Coronary artery (tissue), 2 donors: ENCODE results near the gene MMP14.

Experiments
- DNase-seq: peaks from one replicate; pipeline ENCODE4 v3.0.0-alpha.2; 2017; ENCODE audit warnings: low spot score
- H3K27ac ChIP-seq, 2 donors: fragments of 200-600 bp; sonication (generic); one replicate each; pipeline ENCODE4 v1.5.1; 2016 to 2019
- H3K4me3 ChIP-seq: fragments of 200-600 bp; sonication (generic); 2 replicates; pipeline ENCODE4 v1.5.1; 2016; ENCODE audit warnings: mild to moderate bottlenecking, moderate library complexity
- CTCF ChIP-seq: fragments of 200-600 bp; sonication (generic); IDR thresholded peaks from one replicate; pipeline ENCODE4 v1.5.1; 2019; ENCODE audit warnings: antibody characterized with exemption

MMP14 gene

GRCh38 chr14:22814373-22814772, 22.0 kb upstream of the MMP14 start:
- no peak for TF ChIP-seq CTCF
- H3K4me3 ChIP-seq: peak overlapping the region; percentile 44

GRCh38 chr14:22814941-22815713, 21.3 kb upstream of the MMP14 start, which contains the start of gene SLC7A7:
TSS of gene SLC7A7 (minus strand) at chr14:22815435. CDS start at chr14:22813398, 2,037 bp downstream.
- Histone ChIP-seq H3K4me3 (peak within 1 kb of the TSS; percentile 44), H3K27ac (peak within 1 kb of the TSS; percentile 31 to 82)
- TF ChIP-seq CTCF: no peak
- DNase-seq: no peak

More at GRCh38 chr14:22814373-22814772, 22.0 kb upstream of the MMP14 start:
- no peak for DNase-seq
- peak overlapping the region in 1 of 2 donors; percentile 82 for H3K27ac ChIP-seq

- H3K4me3 ChIP-seq: peak overlapping the region; percentile 70
- no peak for DNase-seq
Observed at GRCh38 chr14:22819151-22819988, 17.0 kb upstream of the MMP14 start.

GRCh38 chr14:22820731-22821130, 15.7 kb upstream of the MMP14 start:
- Histone ChIP-seq H3K27ac (peak overlapping the region in 1 of 2 donors; percentile 35), H3K4me3 (no peak overlapping the region)
- DNase-seq: no peak
- TF ChIP-seq CTCF: no peak

More at GRCh38 chr14:22819151-22819988, 17.0 kb upstream of the MMP14 start:
- TF ChIP-seq CTCF: no peak
- peak overlapping the region; percentile 72 to 94 for H3K27ac ChIP-seq

GRCh38 chr14:22821193-22822015, 15.0 kb upstream of the MMP14 start:
- DNase-seq: no peak
- H3K27ac ChIP-seq: peak overlapping the region in 1 of 2 donors; percentile 76
- no peak for TF ChIP-seq CTCF
- no peak overlapping the region for H3K4me3 ChIP-seq

DNA sequence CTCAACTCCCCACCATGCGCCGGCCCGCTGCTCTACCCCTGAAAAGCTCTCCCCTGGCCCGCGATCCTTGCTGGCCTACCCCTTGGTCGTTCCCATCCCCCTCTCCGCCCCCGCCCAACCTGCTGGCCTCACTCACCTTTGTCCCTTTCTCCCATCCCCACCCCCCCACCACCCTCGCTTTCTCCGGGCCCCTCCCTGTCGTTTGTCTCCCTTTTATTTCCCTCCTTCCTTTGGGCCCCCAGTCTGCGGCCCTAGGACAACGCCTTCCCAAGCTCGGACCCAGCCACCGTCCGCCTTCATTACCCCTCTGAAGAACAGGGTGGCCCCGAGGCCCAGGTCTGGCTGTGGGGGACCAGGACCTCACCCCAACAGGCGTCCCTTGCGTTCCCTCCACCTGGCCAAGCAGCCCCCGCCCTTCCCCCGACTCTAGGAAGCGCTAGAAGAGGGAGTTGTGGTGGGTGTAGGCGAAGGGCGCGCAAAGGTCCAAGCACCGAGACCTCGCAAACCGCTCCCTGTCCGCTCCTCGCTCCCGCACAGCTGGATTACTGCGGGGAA, 14.3 kb upstream of the MMP14 start:
- no peak for DNase-seq
- H3K4me3 ChIP-seq: peak overlapping the region; percentile 67
- peak overlapping the region; percentile 73 to 76 for H3K27ac ChIP-seq
- TF ChIP-seq CTCF: no peak
